CD14-positive monocyte (primary cell): Measurements from ENCODE around the gene SLITRK6. TPM values are rescaled to one million over a fixed set of nuclear protein-coding genes. Genes with fewer than 3 reads are reported as not detected.

Experiments
- DNase-seq, 3 donors: peaks; one replicate each; pipeline ENCODE4 v3.0.0-alpha.2; 2011 to 2022
- H2AFZ ChIP-seq: 2 replicates; pipeline ENCODE4 v1.6.0; 2012; ENCODE audit warnings: mild to moderate bottlenecking, low read depth, low read length, inconsistent platforms; ENCODE audit not compliant: insufficient read depth, poor library complexity, severe bottlenecking
- H3K27ac ChIP-seq, 2 donors: 1 replicate in 1 of 2; 2 replicates in 1 of 2; pipeline ENCODE4 v1.5.1; 2012 to 2013; ENCODE audit warnings: low read length in 2 of 2, control low read depth in 1 of 2, inconsistent platforms in 1 of 2, low read depth in 1 of 2, mild to moderate bottlenecking in 1 of 2
- H3K27me3 ChIP-seq, 2 donors: one replicate each; pipeline versions ENCODE4 v1.6.0 to v1.6.1; 2011 to 2013; ENCODE audit warnings: low read length in 2 of 2; ENCODE audit not compliant: control insufficient read depth in 2 of 2, insufficient read depth in 2 of 2
- H3K36me3 ChIP-seq, 2 donors: replicated peaks in 1 of 2; 1 replicate in 1 of 2; 2 replicates in 1 of 2; pipeline versions ENCODE4 v1.5.1 to v1.6.1; 2012 to 2013; ENCODE audit warnings: low read length in 2 of 2, control low read depth in 1 of 2, inconsistent platforms in 1 of 2, mild to moderate bottlenecking in 1 of 2; ENCODE audit not compliant: insufficient read depth in 2 of 2, control insufficient read depth in 1 of 2
- H3K4me1 ChIP-seq, 2 donors: 1 replicate in 1 of 2; 2 replicates in 1 of 2; pipeline versions ENCODE4 v1.5.1 to v1.6.1; 2012 to 2013; ENCODE audit warnings: low read length in 2 of 2, control low read depth in 1 of 2, inconsistent platforms in 1 of 2, mild to moderate bottlenecking in 1 of 2, moderate library complexity in 1 of 2; ENCODE audit not compliant: insufficient read depth in 2 of 2, control insufficient read depth in 1 of 2
- H3K4me2 ChIP-seq: replicated peaks from 2 replicates; pipeline ENCODE3; 2012; ENCODE audit warnings: low read length, moderate library complexity, mild to moderate bottlenecking; ENCODE audit not compliant: poor library complexity, severe bottlenecking; ENCODE audit errors: extremely low read depth
- H3K4me3 ChIP-seq, 3 experiments: fragments of 200-600 bp in 1 of 3; sonication (generic) in 1 of 3; replicated peaks in 1 of 3; 1 replicate in 2 of 3; 2 replicates in 1 of 3; pipeline ENCODE4 v1.5.1; 2011 to 2013; ENCODE audit warnings: low read length in 3 of 3, mild to moderate bottlenecking in 3 of 3, control low read depth in 2 of 3, low read depth in 2 of 3, inconsistent platforms in 1 of 3, moderate library complexity in 1 of 3
- H3K79me2 ChIP-seq: 2 replicates; pipeline ENCODE4 v1.6.0; 2012; ENCODE audit warnings: mild to moderate bottlenecking, control low read depth, inconsistent platforms, low read length, moderate library complexity; ENCODE audit not compliant: insufficient read depth
- H3K9ac ChIP-seq: 2 replicates; pipeline ENCODE4 v1.6.0; 2017; ENCODE audit warnings: low read length, mild to moderate bottlenecking; ENCODE audit not compliant: insufficient read depth, poor library complexity, severe bottlenecking
- H3K9me3 ChIP-seq, 2 donors: replicated peaks in 1 of 2; 1 replicate in 1 of 2; 2 replicates in 1 of 2; pipeline versions ENCODE4 v1.5.1 to v1.6.1; 2012 to 2013; ENCODE audit warnings: low read length in 2 of 2, control low read depth in 1 of 2; ENCODE audit not compliant: control insufficient read depth in 1 of 2, insufficient read depth in 1 of 2
- H4K20me1 ChIP-seq: 2 replicates; pipeline ENCODE4 v1.6.0; 2012; ENCODE audit warnings: mild to moderate bottlenecking, low read length, control low read depth, moderate library complexity; ENCODE audit not compliant: insufficient read depth
- H3K27ac Mint-ChIP-seq, 7 donors: one replicate each; pipeline ENCODE4 v1.8.0; 2020; ENCODE audit warnings: mild to moderate bottlenecking in 7 of 7, mixed read lengths in 7 of 7, moderate library complexity in 6 of 7, inconsistent platforms in 2 of 7
- H3K27me3 Mint-ChIP-seq, 3 donors: one replicate each; pipeline ENCODE4 v1.8.0; 2021 to 2022; ENCODE audit warnings: low read depth in 3 of 3, mild to moderate bottlenecking in 3 of 3, mixed read lengths in 3 of 3, moderate library complexity in 3 of 3, inconsistent platforms in 1 of 3
- H3K36me3 Mint-ChIP-seq, 2 donors: one replicate each; pipeline ENCODE4 v1.8.0; 2020; ENCODE audit warnings: mixed read lengths in 2 of 2, inconsistent platforms in 1 of 2, mild to moderate bottlenecking in 1 of 2
- H3K4me1 Mint-ChIP-seq: one replicate; pipeline ENCODE4 v1.8.0; 2020; ENCODE audit warnings: mild to moderate bottlenecking, mixed read lengths
- H3K4me3 Mint-ChIP-seq, 2 donors: one replicate each; pipeline ENCODE4 v1.8.0; 2020; ENCODE audit warnings: mild to moderate bottlenecking in 2 of 2, mixed read lengths in 2 of 2, moderate library complexity in 1 of 2
- H3K9me3 Mint-ChIP-seq, 7 donors: one replicate each; pipeline ENCODE4 v1.8.0; 2020 to 2022; ENCODE audit warnings: mixed read lengths in 7 of 7, mild to moderate bottlenecking in 6 of 7, moderate library complexity in 6 of 7, inconsistent platforms in 2 of 7
- CTCF ChIP-seq: fragments of 200-600 bp; IDR thresholded peaks from one replicate; pipeline ENCODE4 v1.8.0; 2022; ENCODE audit warnings: antibody characterized with exemption, mild to moderate bottlenecking
- WGBS: methylation state at CpG from one replicate; pipeline ENCODE4 v1.1.5; 2013; ENCODE audit warnings: missing lambda C conversion rate; ENCODE audit not compliant: insufficient coverage; 5-methylcytosine and 5-hydroxymethylcytosine counted together
- intact Hi-C, 2 donors: fragments of 100-400 bp; cut with micrococcal nuclease; formaldehyde crosslinking; loops; one replicate each; pipeline versions ENCODE4 v1.15.0 to v1.15.1; 2023
- polyA plus RNA-seq, 3 donors: library from polyadenylated mRNA; depleted of rRNA in 1 of 3; unstranded in 2 of 3; stranded (reverse) in 1 of 3; fragments of 300-500 nt in 2 of 3; fragments of >200 nt in 1 of 3; fragmentation: Illumina TruSeq in 2 of 3; gene quantifications; 1 replicate in 2 of 3; 2 replicates in 1 of 3; pipeline ENCODE4 v1.2.3, GENCODE V29; 2012 to 2021

Gene SLITRK6
- polyA plus RNA-seq, 3 donors: not detected

GRCh38 chr13:85841427-85841826, 42.2 kb upstream of the SLITRK6 start:
- no peaks in the 10 kb centered on the region for H3K36me3 ChIP-seq
- no peak for TF ChIP-seq CTCF
- H4K20me1 ChIP-seq: no peaks in the 10 kb centered on the region
- H3K9me3 ChIP-seq: no peaks in the 10 kb centered on the region
- Mint-ChIP-seq H3K4me1 (no peaks in the 10 kb centered on the region), H3K27ac (no peak overlapping the region), H3K9me3 (peaks cover 0 to 5% (median 2%) of the 10 kb centered on the region in 7 donors), H3K4me3 (no peak overlapping the region), H3K27me3 (peaks cover 0 to 3% (median 0%) of the 10 kb centered on the region in 3 donors), H3K36me3 (no peaks in the 10 kb centered on the region)
- WGBS: no CpG with 5 or more reads among the region's 2 CpGs
- no peak overlapping the region for H3K27ac ChIP-seq
- H3K4me2 ChIP-seq: no peak overlapping the region
- no peaks in the 10 kb centered on the region for H3K79me2 ChIP-seq
- no peak overlapping the region for H2AFZ ChIP-seq
- no peak overlapping the region for H3K9ac ChIP-seq
- no peak overlapping the region for H3K4me3 ChIP-seq
- no peaks in the 10 kb centered on the region for H3K4me1 ChIP-seq
- DNase-seq: no peak
- intact Hi-C loops: no loop called here
- no peaks in the 10 kb centered on the region for H3K27me3 ChIP-seq

- no peaks in the 10 kb centered on the region for H3K27me3 Mint-ChIP-seq
These were observed 34.7 kb upstream of the SLITRK6 start for GRCh38 chr13:85833921-85834320.

More at GRCh38 chr13:85833921-85834320, 34.7 kb upstream of the SLITRK6 start:
- H3K4me1 Mint-ChIP-seq: no peaks in the 10 kb centered on the region
- Histone ChIP-seq H3K27ac (no peak overlapping the region), H2AFZ (no peak overlapping the region), H3K27me3 (no peaks in the 10 kb centered on the region), H4K20me1 (no peaks in the 10 kb centered on the region), H3K36me3 (no peaks in the 10 kb centered on the region), H3K4me1 (no peaks in the 10 kb centered on the region), H3K4me3 (no peak overlapping the region), H3K9ac (no peak overlapping the region), H3K79me2 (no peaks in the 10 kb centered on the region), H3K9me3 (no peaks in the 10 kb centered on the region), H3K4me2 (no peak overlapping the region)
- no peak overlapping the region for H3K27ac Mint-ChIP-seq
- no peak for TF ChIP-seq CTCF
- DNase-seq: no peak
- H3K4me3 Mint-ChIP-seq: no peak overlapping the region
- intact Hi-C loops: no loop called here
- no peaks in the 10 kb centered on the region for H3K9me3 Mint-ChIP-seq
- no CpG with 5 or more reads among the region's 2 CpGs for WGBS
- H3K36me3 Mint-ChIP-seq: no peaks in the 10 kb centered on the region
